NK-92 (cell line): ENCODE results near the gene KRTAP1-3.
"Not testable (repeated sequence)": the region's sequence is repeated elsewhere in the genome, so short reads cannot be mapped to it uniquely, and the experiment has no call there.

Experiments used
- DNase-seq: peaks from one replicate; lab custom pipeline; 2025; ENCODE audit not compliant: unreplicated experiment; lab: John Stamatoyannopoulos, UW

Gene KRTAP1-3

GRCh38 chr17:41034346-41034935 is at the start of gene KRTAP1-3:
Gene KRTAP1-3, minus strand, starts transcription at chr17:41034874. Its CDS starts 53 bp downstream, at chr17:41034821.
- DNase-seq: not testable (repeated sequence)

- DNase-seq: not testable (repeated sequence)
These were observed 49.6 kb upstream of the KRTAP1-3 start, which contains the start of gene KRTAP4-7 for GRCh38 chr17:41084100-41084856. Gene KRTAP4-7, plus strand, starts transcription at chr17:41084150. Its CDS starts 57 bp downstream, at chr17:41084207.

- not testable (repeated sequence) for DNase-seq
These were observed 48.8 kb upstream of the KRTAP1-3 start for GRCh38 chr17:41083427-41083826.

GRCh38 chr17:41082626-41083025 is 48.0 kb upstream of the KRTAP1-3 start:
- DNase-seq: no peak

GRCh38 chr17:41076788-41077187 is 42.1 kb upstream of the KRTAP1-3 start:
- no peak for DNase-seq

- DNase-seq: no peak
These were observed 39.0 kb upstream of the KRTAP1-3 start for GRCh38 chr17:41073676-41074075.

- DNase-seq: no peak
These were observed 37.1 kb upstream of the KRTAP1-3 start for GRCh38 chr17:41071606-41072360.

- DNase-seq: no peak
These were observed 34.4 kb upstream of the KRTAP1-3 start for GRCh38 chr17:41069031-41069430.

- DNase-seq: no peak
These were observed 32.6 kb upstream of the KRTAP1-3 start for GRCh38 chr17:41067281-41067680.

- DNase-seq: no peak
These were observed 31.4 kb upstream of the KRTAP1-3 start, which contains the start of gene KRTAP2-4 for GRCh38 chr17:41065829-41066624. Gene KRTAP2-4, minus strand, starts transcription at chr17:41065879. Its CDS starts 34 bp downstream, at chr17:41065845.

GRCh38 chr17:41065016-41065689 is 30.5 kb upstream of the KRTAP1-3 start:
- not testable (repeated sequence) for DNase-seq

GRCh38 chr17:41064301-41064700 is 29.6 kb upstream of the KRTAP1-3 start:
- DNase-seq: no peak

GRCh38 chr17:41063449-41063848 is 28.8 kb upstream of the KRTAP1-3 start:
- no peak for DNase-seq

- DNase-seq: no peak
These were observed 27.3 kb upstream of the KRTAP1-3 start for GRCh38 chr17:41061964-41062363.

- DNase-seq: no peak
These were observed 25.5 kb upstream of the KRTAP1-3 start, which contains the start of gene KRTAP2-3 for GRCh38 chr17:41060052-41060604. Gene KRTAP2-3, minus strand, starts transcription at chr17:41060114. Its CDS starts 64 bp downstream, at chr17:41060050.

GRCh38 chr17:41059276-41060051 is 24.8 kb upstream of the KRTAP1-3 start:
- DNase-seq: not testable (repeated sequence)

- DNase-seq: no peak
These were observed 24.1 kb upstream of the KRTAP1-3 start for GRCh38 chr17:41058741-41059140.

GRCh38 chr17:41057547-41057946 is 22.9 kb upstream of the KRTAP1-3 start:
- no peak for DNase-seq

- not testable (repeated sequence) for DNase-seq
These were observed 20.5 kb upstream of the KRTAP1-3 start, which contains the start of gene KRTAP2-2 for GRCh38 chr17:41055130-41055529. Gene KRTAP2-2, minus strand, starts transcription at chr17:41055230. Its CDS starts 19 bp downstream, at chr17:41055211.
